Ectodermal cell (in vitro differentiated cells): ENCODE data around the gene UBE2Q1. TPM values are rescaled to one million over a fixed set of nuclear protein-coding genes. Genes with fewer than 3 reads are reported as not detected.

Source experiments
- H3K27ac ChIP-seq: 2 replicates; pipeline ENCODE4 v1.7.0; 2013; ENCODE audit warnings: mild to moderate bottlenecking, low read depth, low read length; ENCODE audit not compliant: insufficient read depth, poor library complexity, severe bottlenecking
- H3K27me3 ChIP-seq: 2 replicates; pipeline ENCODE4 v1.7.0; 2013; ENCODE audit warnings: mild to moderate bottlenecking, low read length; ENCODE audit not compliant: insufficient read depth, control insufficient read depth, poor library complexity, severe bottlenecking
- H3K36me3 ChIP-seq: one replicate; pipeline ENCODE4 v1.7.0; 2013; ENCODE audit warnings: low read length; ENCODE audit not compliant: control insufficient read depth, insufficient read depth
- H3K4me1 ChIP-seq: one replicate; pipeline ENCODE4 v1.7.0; 2013; ENCODE audit warnings: low read length; ENCODE audit not compliant: control insufficient read depth, insufficient read depth
- H3K4me3 ChIP-seq: 2 replicates; pipeline ENCODE4 v1.7.0; 2013; ENCODE audit warnings: low read depth, low read length, control low read depth; ENCODE audit not compliant: insufficient read depth
- H3K9me3 ChIP-seq: 2 replicates; pipeline ENCODE4 v1.7.0; 2013; ENCODE audit warnings: mild to moderate bottlenecking, low read length, moderate library complexity; ENCODE audit not compliant: control insufficient read depth
- WGBS, 2 experiments: methylation state at CpG; one replicate each; pipeline ENCODE4 v1.1.7; 2013; ENCODE audit warnings: missing lambda C conversion rate in 2 of 2; 5-methylcytosine and 5-hydroxymethylcytosine counted together
- polyA plus RNA-seq, 4 experiments: library from polyadenylated mRNA; stranded (reverse); fragments of 50-300 nt; gene quantifications; one replicate each; pipeline ENCODE4 v1.2.3, GENCODE V29; 2013

Gene UBE2Q1
- polyA plus RNA-seq (2013, experiment 1 of 4), result 94.1 TPM
- polyA plus RNA-seq (2013, experiment 2 of 4), result 74.6 TPM
- polyA plus RNA-seq (2013, experiment 3 of 4), result 86.7 TPM
- polyA plus RNA-seq (2013, experiment 4 of 4), result 69.7 TPM

GRCh38 chr1:154557939-154558719 lies at the start of gene UBE2Q1:
TSS of gene UBE2Q1 (minus strand) at chr1:154558662. CDS start at chr1:154558553, 109 bp downstream.
- H3K9me3 ChIP-seq, result no peaks in the 10 kb centered on the region
- 1% methylated on average over 69 of the region's 69 CpGs for WGBS, 2 experiments
- H3K27me3 ChIP-seq, result no peaks in the 10 kb centered on the region
- H3K27ac ChIP-seq, result peak within 1 kb of the TSS; percentile 84
- H3K4me3 ChIP-seq, result peak within 1 kb of the TSS; percentile 93
- H3K4me1 ChIP-seq, result peaks cover 9% of the 10 kb centered on the region
- peaks cover 23% of the 10 kb centered on the region for H3K36me3 ChIP-seq

DNA sequence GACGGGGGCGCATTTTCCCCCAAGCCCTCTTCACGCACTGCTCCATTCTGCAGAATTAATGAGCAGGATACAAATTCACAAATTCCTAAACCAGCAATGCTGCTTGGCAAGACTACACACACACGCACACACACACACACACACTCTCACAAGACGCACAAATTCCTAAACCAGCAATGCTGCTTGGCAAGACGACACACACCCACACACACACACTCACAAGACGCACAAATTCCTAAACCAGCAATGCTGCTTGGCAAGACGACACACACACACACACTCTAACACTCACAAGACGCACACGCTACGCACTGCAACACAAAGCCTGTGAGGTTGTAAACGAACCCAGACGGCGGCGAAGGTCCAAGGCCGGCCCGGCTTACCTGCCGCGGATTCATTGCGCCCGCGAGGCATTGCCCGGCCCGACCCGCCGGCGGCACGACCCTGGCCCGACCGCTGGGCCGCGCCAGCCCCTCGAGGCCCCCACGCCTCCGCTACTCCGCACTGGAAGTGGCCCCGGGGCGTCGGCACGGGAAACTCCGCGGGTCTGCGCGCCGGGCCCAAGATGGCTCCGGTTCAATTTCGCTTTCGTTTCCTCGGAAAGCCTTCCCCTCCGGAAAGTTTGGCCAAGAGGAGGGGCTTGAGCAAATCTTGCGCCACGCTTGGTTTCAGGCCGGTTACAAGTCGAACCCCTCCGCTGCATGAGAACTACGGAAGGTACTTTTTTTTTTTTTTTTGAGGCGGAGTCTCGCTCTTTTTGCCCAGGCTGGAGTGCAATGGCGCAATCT lies 49.3 kb upstream of the UBE2Q1 start, which contains the start of gene ADAR:
Gene ADAR, minus strand, starts transcription at position 578 of the 788 bp plus-strand sequence. Its CDS starts 180 bp downstream, at position 398.
- Histone ChIP-seq H3K9me3 (no peaks in the 10 kb centered on the region), H3K4me3 (peak within 1 kb of the TSS; percentile 86), H3K27me3 (no peaks in the 10 kb centered on the region), H3K27ac (peak within 1 kb of the TSS; percentile 79), H3K4me1 (peaks cover 21% of the 10 kb centered on the region), H3K36me3 (no peaks in the 10 kb centered on the region)
- WGBS, 2 experiments, result 0% methylated on average over 59 of the region's 59 CpGs

DNA sequence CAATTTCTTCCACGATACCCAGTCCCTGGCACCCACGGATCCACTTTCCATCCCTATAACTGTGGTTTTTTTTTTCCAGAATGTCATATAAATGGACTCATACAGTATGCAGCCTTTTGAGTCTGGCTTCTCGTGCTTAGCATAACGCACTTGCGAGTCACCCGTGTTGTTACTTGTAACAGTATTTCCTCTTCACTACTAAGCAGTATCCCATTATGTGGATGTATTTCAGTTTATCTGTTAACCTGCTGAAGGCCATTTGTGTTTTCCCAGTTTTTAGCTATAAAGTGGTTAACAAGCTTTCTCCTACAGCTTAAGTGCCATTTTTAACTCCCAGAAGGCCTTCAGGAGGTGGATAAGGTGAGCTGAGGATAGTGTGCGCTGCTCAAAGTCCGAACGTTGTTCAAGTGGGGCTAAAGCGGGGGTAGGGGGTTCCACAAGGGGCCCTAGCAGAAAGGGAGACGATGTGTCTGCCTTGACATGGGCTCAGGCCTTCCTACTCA lies 48.7 kb upstream of the UBE2Q1 start:
- peaks cover 21% of the 10 kb centered on the region for H3K4me1 ChIP-seq
- peak overlapping the region; percentile 86 for H3K4me3 ChIP-seq
- no peaks in the 10 kb centered on the region for H3K36me3 ChIP-seq
- H3K27me3 ChIP-seq, result no peaks in the 10 kb centered on the region
- H3K27ac ChIP-seq, result peak overlapping the region; percentile 79
- 15 to 18% methylated on average over 8 to 11 of the region's 11 CpGs for WGBS, 2 experiments
- no peaks in the 10 kb centered on the region for H3K9me3 ChIP-seq

- no peaks in the 10 kb centered on the region for H3K9me3 ChIP-seq
- no peak overlapping the region for H3K27ac ChIP-seq
- H3K27me3 ChIP-seq, result no peaks in the 10 kb centered on the region
- H3K4me3 ChIP-seq, result no peak overlapping the region
- 96 to 100% methylated on average over 2 of the region's 2 CpGs for WGBS, 2 experiments
- H3K36me3 ChIP-seq, result peaks cover 15% of the 10 kb centered on the region
- peaks cover 11% of the 10 kb centered on the region for H3K4me1 ChIP-seq
Observed at GRCh38 chr1:154605534-154605933, 47.1 kb upstream of the UBE2Q1 start.

- Histone ChIP-seq H3K27me3 (no peaks in the 10 kb centered on the region), H3K36me3 (peaks cover 29% of the 10 kb centered on the region), H3K4me3 (no peak overlapping the region), H3K4me1 (peaks cover 11% of the 10 kb centered on the region), H3K9me3 (no peaks in the 10 kb centered on the region), H3K27ac (no peak overlapping the region)
- 88 to 94% methylated on average over 2 of the region's 2 CpGs for WGBS, 2 experiments
Observed at GRCh38 chr1:154603317-154603716, 44.9 kb upstream of the UBE2Q1 start.

- H3K27ac ChIP-seq, result no peak overlapping the region
- H3K4me3 ChIP-seq, result no peak overlapping the region
- no peaks in the 10 kb centered on the region for H3K9me3 ChIP-seq
- no peaks in the 10 kb centered on the region for H3K4me1 ChIP-seq
- H3K36me3 ChIP-seq, result peaks cover 62% of the 10 kb centered on the region
- 95 to 100% methylated on average over 2 to 3 of the region's 3 CpGs for WGBS, 2 experiments
- no peaks in the 10 kb centered on the region for H3K27me3 ChIP-seq
Observed at GRCh38 chr1:154599658-154600057, 41.2 kb upstream of the UBE2Q1 start.

- no peak overlapping the region for H3K27ac ChIP-seq
- H3K27me3 ChIP-seq, result no peaks in the 10 kb centered on the region
- no peaks in the 10 kb centered on the region for H3K9me3 ChIP-seq
- WGBS, 2 experiments, result 80 to 91% methylated on average over 3 of the region's 3 CpGs
- no peaks in the 10 kb centered on the region for H3K4me1 ChIP-seq
- peaks cover 66% of the 10 kb centered on the region for H3K36me3 ChIP-seq
- H3K4me3 ChIP-seq, result no peak overlapping the region
Observed at GRCh38 chr1:154598871-154599635, 40.6 kb upstream of the UBE2Q1 start.

DNA sequence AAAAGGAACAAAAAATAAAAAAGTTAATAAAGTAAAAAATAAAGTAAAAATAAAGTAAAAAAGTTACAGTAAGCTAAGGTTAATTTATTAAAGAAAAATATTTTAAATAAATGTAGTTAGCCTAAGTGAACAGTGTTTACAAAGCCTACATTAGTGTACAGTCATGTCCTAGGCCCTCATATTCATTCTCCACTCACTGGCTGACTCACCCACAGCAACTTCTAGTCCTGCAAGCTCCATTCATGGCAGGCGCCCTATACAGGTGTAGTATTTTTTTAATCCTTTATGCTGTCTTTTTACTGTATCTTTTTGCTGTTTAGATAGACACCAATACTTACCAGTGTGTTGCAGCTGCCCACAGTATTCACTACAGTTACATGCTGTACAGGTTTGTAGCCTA lies 37.2 kb upstream of the UBE2Q1 start:
- Histone ChIP-seq H3K36me3 (peaks cover 77% of the 10 kb centered on the region), H3K4me1 (no peaks in the 10 kb centered on the region), H3K27me3 (no peaks in the 10 kb centered on the region), H3K9me3 (no peaks in the 10 kb centered on the region), H3K27ac (no peak overlapping the region), H3K4me3 (no peak overlapping the region)
- WGBS, 2 experiments, result 80 to 100% methylated on average over 1 of the region's 1 CpG

GRCh38 chr1:154594811-154595210 lies 36.3 kb upstream of the UBE2Q1 start:
- Histone ChIP-seq H3K4me1 (no peaks in the 10 kb centered on the region), H3K27ac (no peak overlapping the region), H3K27me3 (no peaks in the 10 kb centered on the region), H3K4me3 (no peak overlapping the region), H3K9me3 (no peaks in the 10 kb centered on the region), H3K36me3 (peaks cover 83% of the 10 kb centered on the region)
- WGBS, 2 experiments, result 94% methylated on average over 7 of the region's 7 CpGs
